Measurements from ENCODE around the gene PTTG2.

The PTTG2 gene

DNA sequence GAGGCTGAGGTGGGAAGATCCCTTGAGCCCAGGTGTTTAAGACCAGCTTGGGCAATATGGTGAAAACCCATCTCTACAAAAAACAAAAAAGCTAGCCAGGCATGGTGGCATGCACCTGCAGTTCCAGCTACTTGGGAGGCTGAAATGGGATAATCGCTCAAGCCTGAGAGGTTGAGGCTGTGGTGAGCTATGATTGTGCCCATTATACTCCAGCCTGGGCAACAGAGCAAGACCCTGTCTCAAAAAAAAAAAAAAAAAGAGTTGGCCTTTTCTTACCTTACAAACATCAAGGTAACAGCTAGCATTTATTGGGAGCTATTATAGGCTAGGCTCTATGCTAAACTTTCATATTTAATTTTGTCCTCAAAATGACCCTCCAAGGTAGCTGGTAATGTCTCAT, 43.4 kb downstream of the PTTG2 start:
- no peak for TF ChIP-seq GATA2 (IDR thresholded peaks at IDR 0.05; ENCODE audit: low read depth, low read length)
- TF ChIP-seq GATA3 (IDR thresholded peaks at IDR 0.05; ENCODE audit: low read depth, low read length), result no peak

DNA sequence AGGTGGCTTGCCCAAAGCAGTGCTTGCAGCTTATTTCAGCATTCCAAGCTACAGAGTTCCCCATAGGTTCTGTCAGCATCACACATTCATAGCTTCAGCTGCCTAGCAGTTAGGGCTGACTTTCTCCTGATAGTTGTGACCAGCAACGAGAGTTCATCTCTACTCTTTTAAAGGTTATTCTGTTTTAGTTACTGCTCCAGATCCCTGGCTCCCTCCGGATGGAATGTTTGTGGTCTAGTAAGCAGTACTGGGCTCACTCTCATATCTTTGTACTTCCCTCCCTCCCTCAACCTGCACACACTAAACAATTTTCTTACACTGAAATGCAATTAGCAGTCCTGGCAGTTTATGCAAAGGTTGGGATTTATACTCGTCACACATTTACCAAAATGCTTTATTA, 43.9 kb downstream of the PTTG2 start:
- TF ChIP-seq GATA3 (IDR thresholded peaks at IDR 0.05; ENCODE audit: low read depth, low read length), result no peak
- no peak for TF ChIP-seq GATA2 (IDR thresholded peaks at IDR 0.05; ENCODE audit: low read depth, low read length)

DNA sequence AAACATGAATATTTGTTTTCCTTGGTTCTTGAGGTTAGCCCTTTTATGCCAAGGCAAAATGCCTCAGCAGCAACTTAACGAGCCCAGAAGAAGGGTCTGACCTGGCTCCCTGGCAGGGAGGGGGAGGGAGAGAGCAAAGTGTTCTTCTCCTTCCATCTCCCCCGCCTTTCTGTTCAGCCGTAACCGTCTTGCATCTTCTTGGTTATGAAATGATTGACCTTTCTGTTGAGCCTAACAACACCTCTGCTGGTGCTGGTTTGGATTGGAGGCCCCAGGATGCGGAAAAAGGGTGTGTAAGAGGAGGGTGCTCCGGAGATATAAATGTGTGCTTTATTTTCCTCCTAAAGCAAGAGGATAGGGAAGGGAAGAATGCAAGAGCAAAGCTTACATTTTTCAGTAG, 44.7 kb downstream of the PTTG2 start:
- TF ChIP-seq GATA2 (IDR thresholded peaks at IDR 0.05; ENCODE audit: low read depth, low read length), result no peak
- TF ChIP-seq GATA3 (IDR thresholded peaks at IDR 0.05; ENCODE audit: low read depth, low read length), result no peak

DNA sequence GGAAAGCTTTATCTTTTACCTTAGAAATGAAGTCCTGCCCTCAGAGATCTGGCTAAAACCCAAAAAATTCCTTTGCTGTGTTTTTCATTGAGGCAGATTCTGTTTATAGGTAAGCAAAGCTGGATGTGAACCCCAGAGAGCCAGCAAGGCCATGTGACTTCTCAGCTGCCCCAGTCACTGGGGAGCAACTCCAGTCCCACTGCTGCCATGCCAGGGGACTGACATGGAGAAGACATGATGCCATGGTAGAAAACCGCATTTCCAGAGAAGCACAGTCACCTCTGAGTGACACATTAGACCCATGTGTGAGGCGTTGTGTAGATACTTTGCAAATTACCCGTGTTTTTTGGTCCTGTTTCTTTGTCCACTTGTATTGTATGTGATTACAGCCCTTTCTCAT, 45.4 kb downstream of the PTTG2 start:
- TF ChIP-seq GATA3 (IDR thresholded peaks at IDR 0.05; ENCODE audit: low read depth, low read length), result no peak
- no peak for TF ChIP-seq GATA2 (IDR thresholded peaks at IDR 0.05; ENCODE audit: low read depth, low read length)

DNA sequence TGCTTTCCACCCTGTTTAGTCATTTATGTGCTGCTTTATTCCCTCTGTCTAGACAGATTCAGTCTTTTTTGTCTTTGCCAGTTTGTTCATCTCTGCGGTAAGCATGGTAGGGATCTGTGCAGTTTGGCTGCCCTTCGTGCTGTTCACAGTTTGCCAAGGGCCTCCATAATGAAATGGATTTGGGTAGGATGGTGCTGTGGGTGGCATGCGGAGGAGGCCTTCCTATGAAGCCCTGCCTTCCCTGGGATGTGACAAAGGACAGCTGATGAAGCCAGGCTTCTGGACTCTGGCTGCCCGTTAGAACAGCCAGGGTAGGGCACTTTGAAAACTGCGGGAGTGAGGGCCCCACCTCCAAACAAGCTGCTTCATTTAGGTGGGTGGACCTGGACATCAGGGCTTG, 47.4 kb downstream of the PTTG2 start:
- TF ChIP-seq GATA3 (IDR thresholded peaks at IDR 0.05; ENCODE audit: low read depth, low read length), result no peak
- no peak for TF ChIP-seq GATA2 (IDR thresholded peaks at IDR 0.05; ENCODE audit: low read depth, low read length)

DNA sequence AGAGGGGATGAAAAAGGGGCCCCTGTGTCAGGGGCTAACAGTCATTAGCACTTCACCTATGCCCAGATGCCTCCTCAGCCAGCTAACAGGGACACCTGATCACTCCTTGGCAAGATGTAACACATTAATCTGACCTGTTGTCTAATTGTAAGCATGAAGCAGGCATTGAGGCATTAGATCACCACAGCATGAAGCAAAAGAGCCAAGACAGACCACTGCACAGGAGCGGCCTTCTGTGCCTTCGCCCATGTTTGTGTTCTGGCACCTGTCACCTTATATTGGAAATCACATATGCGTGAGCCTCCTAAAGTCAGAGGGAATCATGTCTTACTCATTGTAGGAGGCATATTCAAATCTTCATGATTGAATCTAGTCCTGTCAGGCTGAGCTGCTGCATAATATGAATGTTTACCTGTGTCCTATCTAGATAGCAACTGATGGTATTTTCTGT, 48.4 kb downstream of the PTTG2 start:
- TF ChIP-seq GATA2 (IDR thresholded peaks at IDR 0.05; ENCODE audit: low read depth, low read length) (no peak), GATA3 (IDR thresholded peaks at IDR 0.05; ENCODE audit: low read depth, low read length) (no peak)

DNA sequence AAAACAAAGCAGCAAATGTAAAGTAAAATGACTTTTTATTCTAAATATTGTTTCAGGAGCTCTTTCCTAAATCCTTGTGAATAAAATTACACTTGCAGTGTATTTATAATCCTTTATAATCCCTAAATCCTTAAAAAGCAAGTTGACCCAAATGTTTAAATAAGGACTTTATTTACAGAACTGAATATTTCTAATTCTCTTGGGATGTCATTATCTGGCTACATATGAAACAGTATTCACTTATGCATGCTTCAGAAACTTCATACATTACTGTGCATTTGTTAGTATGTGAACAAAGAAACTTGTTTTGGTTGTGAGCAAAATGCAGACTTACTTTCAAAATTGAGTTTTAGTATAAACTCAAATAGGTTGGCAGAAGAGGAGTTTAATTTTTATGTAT, 49.2 kb downstream of the PTTG2 start:
- TF ChIP-seq GATA3 (IDR thresholded peaks at IDR 0.05; ENCODE audit: low read depth, low read length) (no peak), GATA2 (IDR thresholded peaks at IDR 0.05; ENCODE audit: low read depth, low read length) (no peak)

DNA sequence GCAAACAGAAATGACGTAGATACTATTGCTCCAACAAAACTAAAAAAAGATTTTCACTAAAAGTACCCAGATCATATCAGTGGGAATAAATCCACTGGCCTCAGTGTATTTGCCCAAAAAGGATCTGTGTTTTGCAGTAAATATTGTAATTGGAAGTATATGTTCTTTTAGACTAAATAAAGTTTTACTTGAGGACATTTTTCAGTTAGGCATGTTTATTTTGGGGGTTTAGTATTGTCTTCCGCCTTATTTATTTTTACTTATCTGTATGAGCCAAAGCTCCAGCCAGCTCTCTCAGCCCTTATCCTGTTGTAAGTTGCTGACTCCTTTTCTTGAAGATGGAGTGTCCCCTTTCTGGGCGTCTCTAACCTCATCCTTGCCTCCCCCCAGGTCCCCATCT, 49.8 kb downstream of the PTTG2 start:
- TF ChIP-seq GATA3 (IDR thresholded peaks at IDR 0.05; ENCODE audit: low read depth, low read length), result no peak
- TF ChIP-seq GATA2 (IDR thresholded peaks at IDR 0.05; ENCODE audit: low read depth, low read length), result no peak

Data from SH-SY5Y (cell line).